Naive B cell (primary cell): Measurements from ENCODE around the gene GPR142. TPM values are rescaled to one million over a fixed set of nuclear protein-coding genes. Genes with fewer than 3 reads are reported as not detected.
A peak's percentile ranks its signal among the peaks of the same experiment; 100 is the strongest.

ENCODE experiments used
- ATAC-seq, 2 donors: fragments of 150-1000 bp; cut with Tn5 transposase; 2 replicates each; pipeline ENCODE4 v1.10.0; 2021; ENCODE audit warnings: low read depth in 2 of 2, mild to moderate bottlenecking in 2 of 2, moderate library complexity in 2 of 2
- DNase-seq: peaks from one replicate; pipeline ENCODE4 v3.0.0; 2022
- H3K27ac Mint-ChIP-seq, 6 donors: one replicate each; pipeline ENCODE4 v1.8.0; 2020 to 2022; ENCODE audit warnings: mild to moderate bottlenecking in 6 of 6, mixed read lengths in 6 of 6, moderate library complexity in 5 of 6, inconsistent platforms in 2 of 6
- H3K27me3 Mint-ChIP-seq, 3 donors: one replicate each; pipeline ENCODE4 v1.8.0; 2021 to 2022; ENCODE audit warnings: mixed read lengths in 3 of 3, mild to moderate bottlenecking in 1 of 3
- H3K36me3 Mint-ChIP-seq, 2 donors: one replicate each; pipeline ENCODE4 v1.8.0; 2020 to 2022; ENCODE audit warnings: mixed read lengths in 2 of 2, inconsistent platforms in 1 of 2, mild to moderate bottlenecking in 1 of 2
- H3K4me1 Mint-ChIP-seq, 3 donors: one replicate each; pipeline ENCODE4 v1.8.0; 2020 to 2022; ENCODE audit warnings: mixed read lengths in 3 of 3, inconsistent platforms in 1 of 3, mild to moderate bottlenecking in 1 of 3, moderate library complexity in 1 of 3
- H3K4me3 Mint-ChIP-seq, 8 donors: one replicate each; pipeline ENCODE4 v1.8.0; 2020 to 2022; ENCODE audit warnings: mild to moderate bottlenecking in 8 of 8, mixed read lengths in 8 of 8, moderate library complexity in 8 of 8, inconsistent platforms in 2 of 8
- H3K9me3 Mint-ChIP-seq, 7 donors: one replicate each; pipeline ENCODE4 v1.8.0; 2020 to 2022; ENCODE audit warnings: mixed read lengths in 7 of 7, mild to moderate bottlenecking in 5 of 7, inconsistent platforms in 2 of 7, moderate library complexity in 1 of 7
- polyA plus RNA-seq, 6 donors: library from polyadenylated mRNA; unstranded; fragments of 300-500 nt; fragmentation: Illumina TruSeq; gene quantifications; one replicate each; pipeline ENCODE4 v1.2.3, GENCODE V29; 2021; ENCODE audit warnings: low read depth in 6 of 6

GPR142 gene
- polyA plus RNA-seq, 6 donors from 2014 or later, result not detected

- Mint-ChIP-seq H3K27me3 (peaks cover 3 to 53% (median 32%) of the 10 kb centered on the region in 3 donors), H3K27ac (no peak overlapping the region), H3K9me3 (peaks cover 0 to 2% (median 0%) of the 10 kb centered on the region in 7 donors), H3K4me1 (no peaks in the 10 kb centered on the region), H3K36me3 (no peaks in the 10 kb centered on the region), H3K4me3 (no peak overlapping the region)
- no peak for ATAC-seq
- DNase-seq, result no peak
Measured at GRCh38 chr17:74383141-74383540, 15.8 kb downstream of the GPR142 start.

- H3K9me3 Mint-ChIP-seq, result peaks cover 0 to 2% (median 0%) of the 10 kb centered on the region in 7 donors
- no peak overlapping the region for H3K27ac Mint-ChIP-seq
- H3K4me3 Mint-ChIP-seq, result no peak overlapping the region
- peaks cover 3 to 48% (median 37%) of the 10 kb centered on the region in 3 donors for H3K27me3 Mint-ChIP-seq
- no peaks in the 10 kb centered on the region for H3K36me3 Mint-ChIP-seq
- ATAC-seq, result no peak
- H3K4me1 Mint-ChIP-seq, result no peaks in the 10 kb centered on the region
- DNase-seq, result no peak
Measured at GRCh38 chr17:74385201-74385600, 17.9 kb downstream of the GPR142 start.

GRCh38 chr17:74386386-74386785 lies 19.1 kb downstream of the GPR142 start:
- peaks cover 0 to 2% of the 10 kb centered on the region in 2 donors for H3K36me3 Mint-ChIP-seq
- no peak for ATAC-seq
- peaks cover 0 to 6% (median 0%) of the 10 kb centered on the region in 7 donors for H3K9me3 Mint-ChIP-seq
- H3K27me3 Mint-ChIP-seq, result peaks cover 9 to 47% (median 41%) of the 10 kb centered on the region in 3 donors
- no peak overlapping the region for H3K4me3 Mint-ChIP-seq
- no peak for DNase-seq
- peak overlapping the region in 1 of 6 donors; percentile 7 for H3K27ac Mint-ChIP-seq
- no peaks in the 10 kb centered on the region for H3K4me1 Mint-ChIP-seq

- Mint-ChIP-seq H3K4me3 (peak overlapping the region in 1 of 8 donors; percentile 65), H3K4me1 (no peaks in the 10 kb centered on the region)
Measured at GRCh38 chr17:74387365-74388218, 20.3 kb downstream of the GPR142 start.

GRCh38 chr17:74389084-74389753 lies 21.9 kb downstream of the GPR142 start:
- Mint-ChIP-seq H3K4me3 (no peak overlapping the region), H3K36me3 (peaks cover 0 to 5% of the 10 kb centered on the region in 2 donors), H3K4me1 (no peaks in the 10 kb centered on the region), H3K27ac (no peak overlapping the region), H3K9me3 (peaks cover 0 to 10% (median 0%) of the 10 kb centered on the region in 7 donors), H3K27me3 (peaks cover 13 to 42% (median 32%) of the 10 kb centered on the region in 3 donors)
- ATAC-seq (no peak), DNase-seq (no peak)

More at GRCh38 chr17:74387365-74388218, 20.3 kb downstream of the GPR142 start:
- H3K27me3 Mint-ChIP-seq, result peaks cover 13 to 45% (median 39%) of the 10 kb centered on the region in 3 donors
- peaks cover 0 to 5% of the 10 kb centered on the region in 2 donors for H3K36me3 Mint-ChIP-seq
- DNase-seq (no peak), ATAC-seq (no peak)
- H3K9me3 Mint-ChIP-seq, result peaks cover 0 to 10% (median 0%) of the 10 kb centered on the region in 7 donors
- H3K27ac Mint-ChIP-seq, result no peak overlapping the region

GRCh38 chr17:74389937-74390679 lies 22.8 kb downstream of the GPR142 start:
- ATAC-seq, result no peak
- Mint-ChIP-seq H3K36me3 (peaks cover 0 to 5% of the 10 kb centered on the region in 2 donors), H3K4me3 (no peak overlapping the region), H3K4me1 (no peaks in the 10 kb centered on the region), H3K27me3 (peaks cover 10 to 39% (median 34%) of the 10 kb centered on the region in 3 donors), H3K9me3 (peaks cover 0 to 10% (median 0%) of the 10 kb centered on the region in 7 donors), H3K27ac (peak overlapping the region in 2 of 6 donors; percentile 26 to 61)
- DNase-seq, result no peak

- ATAC-seq (no peak), DNase-seq (no peak)
- H3K4me3 Mint-ChIP-seq, result no peak overlapping the region
- H3K27ac Mint-ChIP-seq, result peak overlapping the region in 2 of 6 donors; percentile 26 to 38
- H3K36me3 Mint-ChIP-seq, result peaks cover 0 to 5% of the 10 kb centered on the region in 2 donors
- no peaks in the 10 kb centered on the region for H3K4me1 Mint-ChIP-seq
- peaks cover 10 to 38% (median 34%) of the 10 kb centered on the region in 3 donors for H3K27me3 Mint-ChIP-seq
- peaks cover 0 to 10% (median 0%) of the 10 kb centered on the region in 7 donors for H3K9me3 Mint-ChIP-seq
Measured at GRCh38 chr17:74390680-74391653, 23.7 kb downstream of the GPR142 start.

- H3K36me3 Mint-ChIP-seq, result peaks cover 0 to 5% of the 10 kb centered on the region in 2 donors
- ATAC-seq (no peak), DNase-seq (no peak)
- peaks cover 0 to 10% (median 0%) of the 10 kb centered on the region in 7 donors for H3K9me3 Mint-ChIP-seq
- H3K27me3 Mint-ChIP-seq, result peaks cover 10 to 34% (median 31%) of the 10 kb centered on the region in 3 donors
- no peak overlapping the region for H3K27ac Mint-ChIP-seq
- no peak overlapping the region for H3K4me3 Mint-ChIP-seq
- H3K4me1 Mint-ChIP-seq, result no peaks in the 10 kb centered on the region
Measured at GRCh38 chr17:74391771-74392170, 24.5 kb downstream of the GPR142 start.

- H3K4me1 Mint-ChIP-seq, result no peaks in the 10 kb centered on the region
- H3K36me3 Mint-ChIP-seq, result peaks cover 0 to 5% of the 10 kb centered on the region in 2 donors
- peaks cover 0 to 10% (median 0%) of the 10 kb centered on the region in 7 donors for H3K9me3 Mint-ChIP-seq
- no peak overlapping the region for H3K27ac Mint-ChIP-seq
- DNase-seq (no peak), ATAC-seq (no peak)
- H3K27me3 Mint-ChIP-seq, result peaks cover 10 to 34% (median 27%) of the 10 kb centered on the region in 3 donors
- no peak overlapping the region for H3K4me3 Mint-ChIP-seq
Measured at GRCh38 chr17:74392848-74393247, 25.5 kb downstream of the GPR142 start.

- H3K4me1 Mint-ChIP-seq, result no peaks in the 10 kb centered on the region
- no peak overlapping the region for H3K27ac Mint-ChIP-seq
- H3K27me3 Mint-ChIP-seq, result peaks cover 10 to 34% (median 27%) of the 10 kb centered on the region in 3 donors
- no peak overlapping the region for H3K4me3 Mint-ChIP-seq
- H3K36me3 Mint-ChIP-seq, result peaks cover 0 to 5% of the 10 kb centered on the region in 2 donors
- H3K9me3 Mint-ChIP-seq, result peaks cover 0 to 10% (median 0%) of the 10 kb centered on the region in 7 donors
- no peak for ATAC-seq
- no peak for DNase-seq
Measured at GRCh38 chr17:74393346-74393942, 26.1 kb downstream of the GPR142 start.

- Mint-ChIP-seq H3K36me3 (peaks cover 0 to 5% of the 10 kb centered on the region in 2 donors), H3K4me3 (no peak overlapping the region), H3K4me1 (no peaks in the 10 kb centered on the region), H3K9me3 (peaks cover 0 to 10% (median 0%) of the 10 kb centered on the region in 7 donors), H3K27ac (no peak overlapping the region), H3K27me3 (peaks cover 10 to 28% (median 27%) of the 10 kb centered on the region in 3 donors)
- ATAC-seq (no peak), DNase-seq (no peak)
Measured at GRCh38 chr17:74394275-74394950, 27.1 kb downstream of the GPR142 start.
